GM12878 (cell line): ENCODE results near the gene MAST3. TPM values are rescaled to one million over a fixed set of nuclear protein-coding genes. Genes with fewer than 3 reads are reported as not detected.

ENCODE experiments used
- ATAC-seq: fragments of 200-7000 bp; cut with Tn5 transposase; 3 replicates; pipeline ENCODE4 v1.9.1; 2020; ENCODE audit warnings: mild to moderate bottlenecking, moderate library complexity
- BruUV-seq: library from RNA; stranded (reverse); fragments of 400-500 nt; replicated peaks from 2 replicates; lab custom pipeline; 2021; lab: Mats Ljungman, UMichigan
- CTCF ChIA-PET: fragments of 300-600 bp; sonication (Branson Sonifier 250); formaldehyde crosslinking; extraction: SDS; loops from one replicate; lab custom pipeline; 2021; ENCODE audit warnings: inconsistent platforms; lab: Yijun Ruan, JAX
- POLR2A ChIA-PET: fragments of 350-600 bp; formaldehyde crosslinking; extraction: SDS; loops from one replicate; lab custom pipeline; 2021; ENCODE audit warnings: inconsistent platforms; lab: Charles Lee
- RAD21 ChIA-PET: fragments of 300-600 bp; sonication (Branson Sonifier 250); formaldehyde crosslinking; loops from one replicate; lab custom pipeline; 2023; ENCODE audit warnings: antibody characterized with exemption; ENCODE audit not compliant: unreplicated experiment; lab: Charles Lee
- SMC1A ChIA-PET: fragments of 300-600 bp; sonication (Branson Sonifier 250); formaldehyde crosslinking; loops from one replicate; lab custom pipeline; 2023; ENCODE audit not compliant: unreplicated experiment, uncharacterized antibody; lab: Charles Lee
- DNase-seq: peaks from one replicate; pipeline ENCODE4 v3.0.0-alpha.2; 2011; ENCODE audit warnings: low read depth, low spot score
- FAIRE-seq: peaks from 3 replicates; lab custom pipeline; 2011; peaks lifted over from hg19 to GRCh38; lab: Jason Lieb, UNC
- H2AFZ ChIP-seq: 2 replicates; pipeline ENCODE4 v1.6.0; 2011; ENCODE audit warnings: low read depth, low read length, control low read depth; ENCODE audit not compliant: control insufficient read depth
- H3K27ac ChIP-seq: 2 replicates; pipeline ENCODE4 v1.5.1; 2011; ENCODE audit warnings: control low read depth; ENCODE audit not compliant: control insufficient read depth, insufficient read depth
- H3K27me3 ChIP-seq, 2 experiments: replicated peaks in 1 of 2; 2 replicates each; pipeline versions ENCODE4 v1.6.0 to v1.6.1; 2011; ENCODE audit warnings: low read length in 1 of 2; ENCODE audit not compliant: control insufficient read depth in 2 of 2, insufficient read depth in 2 of 2
- H3K36me3 ChIP-seq, 2 experiments: 2 replicates each; pipeline ENCODE4 v1.5.1; 2011; ENCODE audit warnings: low read length in 1 of 2; ENCODE audit not compliant: control insufficient read depth in 2 of 2, insufficient read depth in 2 of 2
- H3K4me1 ChIP-seq: 2 replicates; pipeline ENCODE4 v1.6.1; 2011; ENCODE audit warnings: mild to moderate bottlenecking, low read length, moderate library complexity, mixed read lengths; ENCODE audit not compliant: control insufficient read depth, insufficient read depth
- H3K4me2 ChIP-seq: 2 replicates; pipeline ENCODE4 v1.6.0; 2011; ENCODE audit warnings: control low read depth; ENCODE audit not compliant: control insufficient read depth, insufficient read depth
- H3K4me3 ChIP-seq: fragments of 200-600 bp; sonication (generic); 2 replicates; pipeline ENCODE4 v1.5.1; 2016
- H3K79me2 ChIP-seq: 2 replicates; pipeline ENCODE4 v1.6.0; 2011; ENCODE audit warnings: low read length; ENCODE audit not compliant: control insufficient read depth, insufficient read depth
- H3K9ac ChIP-seq: 2 replicates; pipeline ENCODE4 v1.8.0; 2011; ENCODE audit warnings: low read length, control low read depth, mixed read lengths; ENCODE audit not compliant: control insufficient read depth, insufficient read depth
- H3K9me3 ChIP-seq: replicated peaks from 3 replicates; pipeline ENCODE4 v1.5.1; 2011; ENCODE audit warnings: mild to moderate bottlenecking, low read length; ENCODE audit not compliant: control insufficient read depth, insufficient read depth
- H4K20me1 ChIP-seq: 2 replicates; pipeline ENCODE4 v1.6.0; 2011; ENCODE audit not compliant: control insufficient read depth, insufficient read depth
- ATF7 ChIP-seq: fragments of 450-650 bp; IDR thresholded peaks from 2 replicates; pipeline ENCODE4 v1.6.1; 2016; ENCODE audit warnings: low read depth, mild to moderate bottlenecking
- CHD1 ChIP-seq: IDR thresholded peaks from 2 replicates; pipeline ENCODE4 v1.6.1; 2012; ENCODE audit warnings: low read depth, low read length, improper control_type of control experiment
- EED ChIP-seq: sonication (generic); IDR thresholded peaks from 2 replicates; pipeline ENCODE4 v1.6.1; 2016; ENCODE audit warnings: antibody characterized with exemption, low read depth
- EGR1 ChIP-seq, 2 experiments: IDR thresholded peaks; 1 replicate in 1 of 2; 2 replicates in 1 of 2; pipeline ENCODE4 v1.6.1; 2011 to 2012; ENCODE audit warnings: low read depth in 2 of 2, low read length in 2 of 2, borderline replicate concordance in 1 of 2, mild to moderate bottlenecking in 1 of 2, moderate library complexity in 1 of 2
- EP300 ChIP-seq, 2 experiments: fragments of 150-350 bp in 1 of 2; IDR thresholded peaks; 2 replicates each; pipeline ENCODE4 v1.6.1; 2011 to 2012; ENCODE audit warnings: low read depth in 2 of 2, low read length in 2 of 2, borderline replicate concordance in 1 of 2, improper control_type of control experiment in 1 of 2, inconsistent platforms in 1 of 2; ENCODE audit not compliant: control insufficient read depth in 1 of 2
- HDGF ChIP-seq: fragments of 450-650 bp; IDR thresholded peaks from 2 replicates; pipeline ENCODE4 v1.6.1; 2016; ENCODE audit warnings: antibody characterized with exemption
- MAX ChIP-seq: IDR thresholded peaks from 2 replicates; pipeline ENCODE4 v1.6.1; 2012; ENCODE audit warnings: low read depth, low read length, improper control_type of control experiment
- SMAD5 ChIP-seq: IDR thresholded peaks from 2 replicates; pipeline ENCODE4 v1.6.1; 2016; ENCODE audit warnings: antibody characterized with exemption, low read depth
- SPI1 ChIP-seq: IDR thresholded peaks from 2 replicates; pipeline ENCODE4 v1.6.1; 2011; ENCODE audit warnings: low read depth, mild to moderate bottlenecking, low read length, moderate library complexity, borderline replicate concordance; ENCODE audit not compliant: insufficient read depth
- TAF1 ChIP-seq: IDR thresholded peaks from 2 replicates; pipeline ENCODE4 v1.6.1; 2011; ENCODE audit warnings: mild to moderate bottlenecking, low read depth, low read length, borderline replicate concordance
- TCF12 ChIP-seq: IDR thresholded peaks from 2 replicates; pipeline ENCODE4 v1.6.1; 2011; ENCODE audit warnings: low read depth, mild to moderate bottlenecking, low read length
- TCF3 ChIP-seq: IDR thresholded peaks from 2 replicates; pipeline ENCODE4 v1.6.1; 2012; ENCODE audit warnings: low read depth, mild to moderate bottlenecking, low read length, borderline replicate concordance; ENCODE audit not compliant: insufficient read depth
- USF1 ChIP-seq: IDR thresholded peaks from 2 replicates; pipeline ENCODE4 v1.6.1; 2011; ENCODE audit warnings: borderline replicate concordance, low read depth, mild to moderate bottlenecking, moderate library complexity, mixed read lengths, low read length; ENCODE audit not compliant: insufficient read depth; ENCODE audit errors: extremely low read length
- WRNIP1 ChIP-seq: IDR thresholded peaks from 2 replicates; pipeline ENCODE4 v1.6.1; 2011; ENCODE audit warnings: low read depth, low read length, improper control_type of control experiment, borderline replicate concordance
- WGBS: methylation state at CpG from one replicate; pipeline ENCODE4 v1.1.6; 2016; ENCODE audit warnings: low lambda C conversion rate; ENCODE audit not compliant: insufficient replicate concordance, insufficient coverage; ENCODE audit errors: missing lambda C conversion rate; 5-methylcytosine and 5-hydroxymethylcytosine counted together
- in situ Hi-C: fragments of 300-500 bp; cut with MboI; formaldehyde crosslinking; loops from 9 replicates; pipeline ENCODE4 v1.14.3; 2018; ENCODE audit warnings: mixed read lengths
- intact Hi-C: fragments of 100-400 bp; cut with micrococcal nuclease; formaldehyde crosslinking; loops from one replicate; pipeline ENCODE4 v1.14.2; 2022; ENCODE audit not compliant: unreplicated experiment
- polyA plus RNA-seq, 11 experiments: library from polyadenylated mRNA; depleted of rRNA in 4 of 11; unstranded in 6 of 11; stranded (reverse) in 5 of 11; fragments of >200 nt; fragmentation: Nextera tagmentation in 4 of 11; fragmentation: Illumina TruSeq in 1 of 11; extraction: Ambion mirVana in 4 of 11; extraction: Trizol in 1 of 11; gene quantifications; 1 replicate in 1 of 11; 2 replicates in 10 of 11; pipeline versions ENCODE4 v1.2.1 to v1.2.3, GENCODE V29; 2011 to 2016; ENCODE audit warnings: inconsistent platforms in 2 of 11, missing spikeins in 2 of 11, low read depth in 1 of 11
- total RNA-seq, 4 experiments: library from RNA; depleted of rRNA in 3 of 4; stranded (reverse); fragments of >200 nt in 3 of 4; fragmentation: Illumina TruSeq in 1 of 4; extraction: Trizol in 1 of 4; gene quantifications; 2 replicates each; pipeline versions ENCODE4 v1.2.1 to v1.2.3, GENCODE V29; 2013 to 2021
- TF ChIP-seq, protein P1 (sequence below): fragments of 450-650 bp; IDR thresholded peaks from 2 replicates; pipeline ENCODE4 v1.6.1; 2016; ENCODE audit warnings: mild to moderate bottlenecking, moderate library complexity, borderline replicate concordance

Gene MAST3
- total and polyA plus RNA-seq, 10 of the 15 experiments (the other 5 are each of a cell fraction or from before 2014, with no cell fraction given), result 3.0 to 22.2 (median 7.5) TPM

DNA sequence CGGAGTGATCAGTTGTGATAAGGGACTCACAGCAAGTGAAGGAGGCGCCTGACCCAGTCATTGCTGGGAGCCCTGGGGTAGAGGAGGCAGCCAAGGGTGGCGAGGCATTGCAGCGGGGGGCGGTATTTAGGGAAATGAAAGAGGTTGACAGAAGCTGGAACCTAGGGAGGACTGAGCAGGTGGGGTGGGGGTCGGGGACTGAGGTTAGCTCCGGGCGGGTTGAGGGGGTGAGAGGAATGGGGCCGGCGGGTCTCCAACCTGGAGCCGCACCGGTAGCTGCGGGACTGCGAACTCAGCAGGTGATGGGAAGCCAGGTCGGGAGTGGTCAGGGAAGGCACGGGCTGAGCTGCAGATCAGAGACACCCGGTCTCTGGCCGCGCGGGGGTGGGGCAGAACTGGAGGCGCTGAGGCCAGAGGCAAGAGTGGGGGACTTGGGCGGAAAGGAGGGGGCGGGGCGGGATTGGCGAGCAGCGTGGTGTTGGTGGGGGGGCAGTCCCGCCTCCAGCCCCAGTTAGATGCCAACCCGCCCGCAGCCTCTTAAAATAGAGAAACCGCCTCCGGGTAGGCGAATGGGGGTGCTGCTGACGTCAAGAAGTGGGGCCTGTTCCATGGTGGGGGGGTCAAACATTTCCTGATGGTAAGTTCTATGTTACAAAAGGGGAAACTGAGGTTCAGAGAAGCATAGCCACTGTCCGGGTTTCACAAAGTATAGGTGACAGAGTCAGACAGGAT, 1.5 kb downstream of the MAST3 start:
- peak overlapping the region; percentile 87 for H3K27ac ChIP-seq
- TF ChIP-seq HDGF (peak; percentile 82; the same call in 1 of the 2 replicates), SPI1 (peak; percentile 89), WRNIP1 (no peak), TCF12 (peak; percentile 87), EED (peak; percentile 84), CHD1 (no peak), MAX (no peak), SMAD5 (peak; percentile 78; the same call in 1 of the 2 replicates), TCF3 (peak; percentile 67; the same call in 1 of the 2 replicates), TAF1 (peak; percentile 83; the same call in 1 of the 2 replicates), USF1 (no peak), EGR1 (IDR thresholded peaks at IDR 0.05; ENCODE audit: borderline replicate concordance in 1 of 2, low read depth in 2 of 2, low read length in 2 of 2) (peak in 1 of 2 experiments; percentile 79; a peak in 2 of 3 replicates), EP300 (IDR thresholded peaks at IDR 0.05; ENCODE audit: borderline replicate concordance in 1 of 2, control insufficient read depth in 1 of 2, low read depth in 2 of 2, low read length in 2 of 2) (peak; percentile 18 to 43; a peak in 2 of 4 replicates), ATF7 (peak; percentile 53; the same call in 1 of the 2 replicates)
- TF ChIP-seq, protein P1, sequence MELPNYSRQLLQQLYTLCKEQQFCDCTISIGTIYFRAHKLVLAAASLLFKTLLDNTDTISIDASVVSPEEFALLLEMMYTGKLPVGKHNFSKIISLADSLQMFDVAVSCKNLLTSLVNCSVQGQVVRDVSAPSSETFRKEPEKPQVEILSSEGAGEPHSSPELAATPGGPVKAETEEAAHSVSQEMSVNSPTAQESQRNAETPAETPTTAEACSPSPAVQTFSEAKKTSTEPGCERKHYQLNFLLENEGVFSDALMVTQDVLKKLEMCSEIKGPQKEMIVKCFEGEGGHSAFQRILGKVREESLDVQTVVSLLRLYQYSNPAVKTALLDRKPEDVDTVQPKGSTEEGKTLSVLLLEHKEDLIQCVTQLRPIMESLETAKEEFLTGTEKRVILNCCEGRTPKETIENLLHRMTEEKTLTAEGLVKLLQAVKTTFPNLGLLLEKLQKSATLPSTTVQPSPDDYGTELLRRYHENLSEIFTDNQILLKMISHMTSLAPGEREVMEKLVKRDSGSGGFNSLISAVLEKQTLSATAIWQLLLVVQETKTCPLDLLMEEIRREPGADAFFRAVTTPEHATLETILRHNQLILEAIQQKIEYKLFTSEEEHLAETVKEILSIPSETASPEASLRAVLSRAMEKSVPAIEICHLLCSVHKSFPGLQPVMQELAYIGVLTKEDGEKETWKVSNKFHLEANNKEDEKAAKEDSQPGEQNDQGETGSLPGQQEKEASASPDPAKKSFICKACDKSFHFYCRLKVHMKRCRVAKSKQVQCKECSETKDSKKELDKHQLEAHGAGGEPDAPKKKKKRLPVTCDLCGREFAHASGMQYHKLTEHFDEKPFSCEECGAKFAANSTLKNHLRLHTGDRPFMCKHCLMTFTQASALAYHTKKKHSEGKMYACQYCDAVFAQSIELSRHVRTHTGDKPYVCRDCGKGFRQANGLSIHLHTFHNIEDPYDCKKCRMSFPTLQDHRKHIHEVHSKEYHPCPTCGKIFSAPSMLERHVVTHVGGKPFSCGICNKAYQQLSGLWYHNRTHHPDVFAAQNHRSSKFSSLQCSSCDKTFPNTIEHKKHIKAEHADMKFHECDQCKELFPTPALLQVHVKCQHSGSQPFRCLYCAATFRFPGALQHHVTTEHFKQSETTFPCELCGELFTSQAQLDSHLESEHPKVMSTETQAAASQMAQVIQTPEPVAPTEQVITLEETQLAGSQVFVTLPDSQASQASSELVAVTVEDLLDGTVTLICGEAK, result no peak

More for the DNA sequence above, 1.5 kb downstream of the MAST3 start:
- Histone ChIP-seq H3K4me2 (peak overlapping the region; percentile 98), H3K4me3 (peak overlapping the region; percentile 96), H3K27me3 (no peaks in the 10 kb centered on the region), H3K36me3 (peaks cover 0 to 3% of the 10 kb centered on the region in 2 experiments; a peak in 2 of 4 replicates), H3K9me3 (no peaks in the 10 kb centered on the region; the same call in 2 of the 3 replicates), H2AFZ (peak overlapping the region; percentile 67), H3K4me1 (peaks cover 18% of the 10 kb centered on the region), H4K20me1 (no peaks in the 10 kb centered on the region), H3K9ac (peak overlapping the region; percentile 72), H3K79me2 (peaks cover 31% of the 10 kb centered on the region)
- intact Hi-C loops, result loop anchor here (5.0 kb wide), 2 partner anchors 37 to 73 kb away; partner anchors contain the start of gene IFI30
- ChIA-PET POLR2A (interaction anchor here (0.6 to 2.6 kb wide), 9 partner anchors 10 to 167 kb away, joined by 3 to 31 read pairs (median 5); partner anchors contain the start of gene IL12RB1), RAD21 (interaction anchor here (0.6 to 3.4 kb wide), 13 partner anchors 8 to 239 kb away, joined by 3 to 37 read pairs (median 5); partner anchors contain the start of genes IL12RB1, PIK3R2 and RPL18A), SMC1A (interaction anchor here (0.6 to 3.3 kb wide), 5 partner anchors 11 to 70 kb away, joined by 3 to 30 read pairs (median 4); partner anchors contain the start of gene IL12RB1), CTCF (interaction anchor here (0.6 to 3.8 kb wide), 11 partner anchors 8 to 109 kb away, joined by 3 to 23 read pairs (median 4); partner anchors contain the start of gene IL12RB1)
- BruUV-seq, result no TSS peak
- under 1% methylated on average over 22 of the region's 34 CpGs for WGBS
- DNase-seq (peak; percentile 84), ATAC-seq (peak; percentile 88), FAIRE-seq (peak; percentile 92)
- in situ Hi-C loops, result no loop called here
